Endothelial cell of umbilical vein (primary cell): ENCODE measurements around the gene UGCG.

Source experiments
- CTCF ChIP-seq, 2 donors: IDR thresholded peaks; 1 replicate in 1 of 2; 2 replicates in 1 of 2; pipeline ENCODE4 v1.5.1; 2011; ENCODE audit warnings: low read length in 2 of 2, mild to moderate bottlenecking in 2 of 2, moderate library complexity in 2 of 2, control low read depth in 1 of 2, inconsistent platforms in 1 of 2, low read depth in 1 of 2; ENCODE audit not compliant: insufficient read depth in 1 of 2; ENCODE audit errors: extremely low read depth in 1 of 2
- EZH2 ChIP-seq: IDR thresholded peaks from 2 replicates; pipeline ENCODE4 v1.6.1; 2012; ENCODE audit warnings: borderline replicate concordance, low read depth, mild to moderate bottlenecking, moderate library complexity, low read length, inconsistent platforms; ENCODE audit not compliant: severe bottlenecking
- FOS ChIP-seq: IDR thresholded peaks from 2 replicates; pipeline ENCODE4 v1.6.1; 2011; ENCODE audit warnings: mild to moderate bottlenecking, low read length, moderate library complexity, borderline replicate concordance; ENCODE audit not compliant: insufficient read depth
- JUN ChIP-seq: IDR thresholded peaks from 2 replicates; pipeline ENCODE4 v1.6.1; 2011; ENCODE audit warnings: borderline replicate concordance, low read depth; ENCODE audit not compliant: insufficient read length, insufficient read depth
- MAX ChIP-seq: IDR thresholded peaks from 2 replicates; pipeline ENCODE4 v1.6.1; 2011; ENCODE audit not compliant: insufficient read depth, insufficient read length
- MYC ChIP-seq: IDR thresholded peaks from one replicate; pipeline ENCODE4 v1.6.1; 2011; ENCODE audit warnings: mild to moderate bottlenecking, low read depth, low read length
- POLR2A ChIP-seq: IDR thresholded peaks from 2 replicates; pipeline ENCODE4 v1.6.1; 2012; ENCODE audit warnings: low read depth, mild to moderate bottlenecking, control low read depth, low read length
- POLR2AphosphoS5 ChIP-seq: IDR thresholded peaks from 2 replicates; pipeline ENCODE4 v1.6.1; 2012; ENCODE audit warnings: low read depth, mild to moderate bottlenecking, control low read depth, low read length, moderate library complexity; ENCODE audit not compliant: insufficient read depth

DNA sequence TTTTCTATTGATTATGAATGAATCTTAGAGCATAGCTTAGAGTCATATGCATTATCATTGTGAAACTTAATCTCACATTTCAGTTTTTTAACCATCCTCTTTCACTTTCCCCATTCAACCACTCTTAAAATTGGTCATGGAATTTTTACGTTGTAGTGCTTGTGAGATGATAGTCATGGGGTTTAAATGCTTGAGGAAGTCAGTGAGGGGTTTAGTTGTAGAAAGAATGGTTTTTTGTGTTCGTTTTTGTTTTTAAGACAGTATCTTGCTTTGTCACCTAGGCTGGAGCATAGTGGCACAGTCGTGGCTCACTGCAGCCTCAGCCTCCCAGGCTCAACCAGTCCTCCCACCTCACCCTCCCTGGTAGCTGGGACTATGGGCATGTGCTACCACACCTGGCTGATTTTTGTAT lies 19.6 kb downstream of the UGCG start:
- TF ChIP-seq EZH2 (no peak), POLR2A (no peak), CTCF (IDR thresholded peaks at IDR 0.05; ENCODE audit: extremely low read depth in 1 of 2, insufficient read depth in 1 of 2, low read depth in 1 of 2, low read length in 2 of 2) (no peak), MYC (no peak), POLR2AphosphoS5 (no peak), FOS (no peak), MAX (no peak), JUN (no peak)
